Breast epithelium (tissue), 4 donors: ENCODE data around the gene WFIKKN2. TPM values are rescaled to one million over a fixed set of nuclear protein-coding genes. Genes with fewer than 3 reads are reported as not detected.

ENCODE experiments used
- DNase-seq, 2 donors: peaks; one replicate each; pipeline ENCODE4 v3.0.0-alpha.2; 2019; ENCODE audit warnings: low spot score in 2 of 2
- H3K27ac ChIP-seq, 2 donors: fragments of 200-600 bp; sonication (generic) in 1 of 2; one replicate each; pipeline ENCODE4 v1.5.1; 2016 to 2019; ENCODE audit warnings: mild to moderate bottlenecking in 1 of 2
- H3K27me3 ChIP-seq, 2 donors: fragments of 200-600 bp; sonication (generic) in 1 of 2; one replicate each; pipeline versions ENCODE4 v1.5.1 to v1.6.0; 2017 to 2019; ENCODE audit warnings: control low read depth in 1 of 2, mild to moderate bottlenecking in 1 of 2
- H3K36me3 ChIP-seq: fragments of 200-600 bp; one replicate; pipeline ENCODE4 v1.5.1; 2019
- H3K4me1 ChIP-seq, 2 donors: fragments of 200-600 bp; sonication (generic); one replicate each; pipeline ENCODE4 v1.5.1; 2016 to 2019; ENCODE audit warnings: control low read depth in 1 of 2
- H3K4me3 ChIP-seq, 3 donors: fragments of 200-600 bp; sonication (generic); 1 replicate in 2 of 3; 2 replicates in 1 of 3; pipeline ENCODE4 v1.5.1; 2016 to 2019; ENCODE audit warnings: mild to moderate bottlenecking in 3 of 3, moderate library complexity in 2 of 3
- H3K9me3 ChIP-seq, 2 donors: fragments of 200-600 bp; sonication (generic) in 1 of 2; one replicate each; pipeline ENCODE4 v1.5.1; 2016 to 2019; ENCODE audit warnings: control low read depth in 1 of 2
- CTCF ChIP-seq, 3 donors: fragments of 450-650 bp; IDR thresholded peaks; one replicate each; pipeline ENCODE4 v1.5.1; 2016 to 2017; ENCODE audit warnings: antibody characterized with exemption in 3 of 3, mild to moderate bottlenecking in 3 of 3, moderate library complexity in 3 of 3
- POLR2A ChIP-seq: fragments of 450-650 bp; IDR thresholded peaks from one replicate; pipeline ENCODE4 v1.6.1; 2016; ENCODE audit warnings: antibody characterized with exemption, mild to moderate bottlenecking, moderate library complexity
- POLR2AphosphoS5 ChIP-seq, 3 donors: sonication (generic); formaldehyde crosslinking; IDR thresholded peaks; one replicate each; pipeline ENCODE4 v1.6.1; 2017; ENCODE audit warnings: antibody characterized with exemption in 3 of 3
- intact Hi-C: fragments of 100-400 bp; cut with DNase I; formaldehyde crosslinking; loops from one replicate; pipeline ENCODE4 v1.15.1; 2023; ENCODE audit warnings: low total_unique reads
- total RNA-seq, 3 donors: library from RNA; depleted of rRNA; stranded (reverse); fragments of >200 nt; gene quantifications; one replicate each; pipeline ENCODE4 v1.1.0, GENCODE V29; 2016

Gene WFIKKN2
- total RNA-seq, 3 donors from 2014 or later: not detected

GRCh38 chr17:50817838-50818237 is 17.5 kb upstream of the WFIKKN2 start:
- H3K27me3 ChIP-seq: no peaks in the 10 kb centered on the region
- TF ChIP-seq POLR2A (no peak), POLR2AphosphoS5 (IDR thresholded peaks at IDR 0.05) (no peak), CTCF (IDR thresholded peaks at IDR 0.05) (no peak)
- DNase-seq: no peak
- no peaks in the 10 kb centered on the region for H3K36me3 ChIP-seq
- peak overlapping the region in 1 of 2 donors; percentile 27 for H3K27ac ChIP-seq
- H3K9me3 ChIP-seq: no peaks in the 10 kb centered on the region
- H3K4me1 ChIP-seq: no peaks in the 10 kb centered on the region
- intact Hi-C loops: loop anchor here (1.0 kb wide), 1 partner anchor 24 kb away; no protein-coding TSS in a partner anchor
- H3K4me3 ChIP-seq: no peak overlapping the region

GRCh38 chr17:50818261-50818660 is 17.1 kb upstream of the WFIKKN2 start:
- DNase-seq: no peak
- no peak overlapping the region for H3K4me3 ChIP-seq
- TF ChIP-seq POLR2A: no peak
- no peak for TF ChIP-seq POLR2AphosphoS5 (IDR thresholded peaks at IDR 0.05)
- TF ChIP-seq CTCF (IDR thresholded peaks at IDR 0.05): no peak

GRCh38 chr17:50818921-50819657 is 16.3 kb upstream of the WFIKKN2 start:
- intact Hi-C loops: loop anchor here (1.0 kb wide), 1 partner anchor 25 kb away; no protein-coding TSS in a partner anchor
- no peak overlapping the region for H3K4me3 ChIP-seq
- no peaks in the 10 kb centered on the region for H3K4me1 ChIP-seq
- H3K27me3 ChIP-seq: no peaks in the 10 kb centered on the region
- TF ChIP-seq CTCF (IDR thresholded peaks at IDR 0.05) (no peak), POLR2AphosphoS5 (IDR thresholded peaks at IDR 0.05) (no peak), POLR2A (no peak)
- no peaks in the 10 kb centered on the region for H3K9me3 ChIP-seq
- no peak for DNase-seq
- H3K27ac ChIP-seq: no peak overlapping the region
- no peaks in the 10 kb centered on the region for H3K36me3 ChIP-seq

More at GRCh38 chr17:50818261-50818660, 17.1 kb upstream of the WFIKKN2 start:
- Histone ChIP-seq H3K9me3 (no peaks in the 10 kb centered on the region), H3K27me3 (no peaks in the 10 kb centered on the region), H3K4me1 (no peaks in the 10 kb centered on the region), H3K27ac (no peak overlapping the region), H3K36me3 (no peaks in the 10 kb centered on the region)
- intact Hi-C loops: loop anchor here (1.0 kb wide), 1 partner anchor 24 kb away; no protein-coding TSS in a partner anchor

GRCh38 chr17:50820651-50821050 is 14.7 kb upstream of the WFIKKN2 start:
- no peak for DNase-seq
- Histone ChIP-seq H3K9me3 (no peaks in the 10 kb centered on the region), H3K36me3 (no peaks in the 10 kb centered on the region), H3K27ac (no peak overlapping the region), H3K4me3 (no peak overlapping the region), H3K4me1 (no peaks in the 10 kb centered on the region), H3K27me3 (no peaks in the 10 kb centered on the region)
- TF ChIP-seq POLR2AphosphoS5 (IDR thresholded peaks at IDR 0.05) (no peak), CTCF (IDR thresholded peaks at IDR 0.05) (no peak), POLR2A (no peak)
- intact Hi-C loops: no loop called here

- no peak for TF ChIP-seq CTCF (IDR thresholded peaks at IDR 0.05)
- TF ChIP-seq POLR2A: no peak
- no peak for TF ChIP-seq POLR2AphosphoS5 (IDR thresholded peaks at IDR 0.05)
- Histone ChIP-seq H3K36me3 (no peaks in the 10 kb centered on the region), H3K4me1 (no peaks in the 10 kb centered on the region), H3K9me3 (no peaks in the 10 kb centered on the region), H3K27ac (no peak overlapping the region), H3K4me3 (no peak overlapping the region), H3K27me3 (no peaks in the 10 kb centered on the region)
- intact Hi-C loops: no loop called here
- no peak for DNase-seq
These were observed 12.8 kb upstream of the WFIKKN2 start for GRCh38 chr17:50822550-50822949.
